H9 (cell line): ENCODE measurements around the gene ANKRD52. TPM values are rescaled to one million over a fixed set of nuclear protein-coding genes. Genes with fewer than 3 reads are reported as not detected.
A peak's percentile ranks its signal among the peaks of the same experiment; 100 is the strongest.

ENCODE experiments used
- DNase-seq: peaks from one replicate; pipeline ENCODE4 v3.0.0-alpha.2; 2017
- H2AFZ ChIP-seq: one replicate; pipeline ENCODE4 v1.6.1; 2013; ENCODE audit warnings: mild to moderate bottlenecking, low read length, control low read depth, moderate library complexity
- H2AK5ac ChIP-seq: 2 replicates; pipeline ENCODE4 v1.6.1; 2013; ENCODE audit warnings: low read length, control low read depth, mixed read lengths; ENCODE audit not compliant: insufficient read length
- H2BK120ac ChIP-seq: one replicate; pipeline ENCODE4 v1.6.1; 2013; ENCODE audit warnings: low read depth, mild to moderate bottlenecking, low read length, control low read depth, inconsistent platforms; ENCODE audit not compliant: poor library complexity, severe bottlenecking
- H2BK12ac ChIP-seq: 2 replicates; pipeline ENCODE4 v1.6.1; 2013; ENCODE audit warnings: low read length, control low read depth, mixed read lengths, low read depth; ENCODE audit not compliant: insufficient read length
- H2BK15ac ChIP-seq: 2 replicates; pipeline ENCODE4 v1.6.1; 2013; ENCODE audit warnings: low read depth, low read length, control low read depth
- H2BK20ac ChIP-seq: one replicate; pipeline ENCODE4 v1.6.1; 2013; ENCODE audit warnings: low read depth, mild to moderate bottlenecking, low read length, control low read depth, inconsistent platforms; ENCODE audit not compliant: poor library complexity, severe bottlenecking
- H2BK5ac ChIP-seq: 2 replicates; pipeline ENCODE4 v1.6.1; 2013; ENCODE audit warnings: low read length, control low read depth, mixed read lengths; ENCODE audit not compliant: insufficient read length
- H3K14ac ChIP-seq: 2 replicates; pipeline ENCODE4 v1.6.1; 2013; ENCODE audit warnings: low read length, control low read depth; ENCODE audit not compliant: insufficient read depth
- H3K18ac ChIP-seq: 2 replicates; pipeline ENCODE4 v1.6.1; 2013; ENCODE audit warnings: low read depth, mild to moderate bottlenecking, mixed read lengths, low read length, control low read depth; ENCODE audit not compliant: insufficient read length
- H3K23ac ChIP-seq: 2 replicates; pipeline ENCODE4 v1.6.1; 2013; ENCODE audit warnings: low read length, control low read depth, mixed read lengths, low read depth; ENCODE audit not compliant: insufficient read length
- H3K23me2 ChIP-seq: 2 replicates; pipeline ENCODE4 v1.6.1; 2013; ENCODE audit warnings: low read depth, mild to moderate bottlenecking, mixed read lengths, low read length, control low read depth; ENCODE audit not compliant: insufficient read length, poor library complexity, severe bottlenecking
- H3K27ac ChIP-seq: 2 replicates; pipeline ENCODE4 v1.5.1; 2013; ENCODE audit warnings: low read length, control low read depth, mixed read lengths, low read depth; ENCODE audit not compliant: insufficient read length
- H3K27me3 ChIP-seq: 2 replicates; pipeline ENCODE4 v1.6.1; 2013; ENCODE audit warnings: low read length, control low read depth, inconsistent platforms; ENCODE audit not compliant: insufficient read depth
- H3K4ac ChIP-seq: 2 replicates; pipeline ENCODE4 v1.6.1; 2013; ENCODE audit warnings: low read depth, mild to moderate bottlenecking, control low read depth, inconsistent platforms, low read length, moderate library complexity
- H3K4me1 ChIP-seq: 2 replicates; pipeline ENCODE4 v1.6.1; 2013; ENCODE audit warnings: low read length, control low read depth, inconsistent platforms; ENCODE audit not compliant: insufficient read depth
- H3K4me2 ChIP-seq: 2 replicates; pipeline ENCODE4 v1.6.1; 2013; ENCODE audit warnings: low read length, control low read depth, mixed read lengths; ENCODE audit not compliant: insufficient read length, insufficient read depth
- H3K56ac ChIP-seq: 2 replicates; pipeline ENCODE4 v1.6.1; 2013; ENCODE audit warnings: low read depth, mild to moderate bottlenecking, mixed read lengths, low read length, control low read depth; ENCODE audit not compliant: insufficient read length
- H3K79me1 ChIP-seq: 2 replicates; pipeline ENCODE4 v1.6.1; 2013; ENCODE audit warnings: low read depth, mild to moderate bottlenecking, moderate library complexity, low read length, control low read depth, inconsistent platforms; ENCODE audit not compliant: insufficient read depth, poor library complexity, severe bottlenecking
- H3K79me2 ChIP-seq: 2 replicates; pipeline ENCODE4 v1.6.1; 2013; ENCODE audit warnings: low read length, control low read depth, inconsistent platforms; ENCODE audit not compliant: insufficient read depth
- H3K9ac ChIP-seq: 2 replicates; pipeline ENCODE4 v1.6.1; 2013; ENCODE audit warnings: low read length, control low read depth, mixed read lengths; ENCODE audit not compliant: insufficient read length; ENCODE audit errors: extremely low read depth
- H3K9me3 ChIP-seq: one replicate; pipeline ENCODE4 v1.6.1; 2013; ENCODE audit warnings: low read depth, low read length, inconsistent platforms; ENCODE audit not compliant: control insufficient read depth
- H3T11ph ChIP-seq: one replicate; pipeline ENCODE4 v1.6.1; 2013; ENCODE audit warnings: mild to moderate bottlenecking, low read length, control low read depth, inconsistent platforms
- H4K20me1 ChIP-seq: one replicate; pipeline ENCODE4 v1.6.1; 2013; ENCODE audit not compliant: control insufficient read depth, insufficient read length, insufficient read depth
- H4K5ac ChIP-seq: 2 replicates; pipeline ENCODE4 v1.6.1; 2013; ENCODE audit warnings: low read depth, mild to moderate bottlenecking, mixed read lengths, low read length, control low read depth; ENCODE audit not compliant: insufficient read length
- H4K8ac ChIP-seq: replicated peaks from 2 replicates; pipeline ENCODE4 v1.6.1; 2013; ENCODE audit warnings: low read length, control low read depth, mixed read lengths, low read depth; ENCODE audit not compliant: insufficient read length
- H4K91ac ChIP-seq: 2 replicates; pipeline ENCODE4 v1.6.1; 2013; ENCODE audit warnings: low read depth, mild to moderate bottlenecking, moderate library complexity, mixed read lengths, low read length, control low read depth; ENCODE audit not compliant: insufficient read length
- H3K27ac Mint-ChIP-seq, 3 experiments: 2 replicates in 2 of 3; 3 replicates in 1 of 3; pipeline ENCODE4 v1.8.0; 2020 to 2021; ENCODE audit warnings: mixed read lengths in 3 of 3, mild to moderate bottlenecking in 1 of 3, moderate library complexity in 1 of 3
- H3K27me3 Mint-ChIP-seq: 2 replicates; pipeline ENCODE4 v1.8.0; 2021; ENCODE audit warnings: low read depth, mild to moderate bottlenecking, moderate library complexity, mixed read lengths
- H3K36me3 Mint-ChIP-seq, 3 experiments: 2 replicates in 2 of 3; 3 replicates in 1 of 3; pipeline ENCODE4 v1.8.0; 2020 to 2021; ENCODE audit warnings: low read depth in 3 of 3, mixed read lengths in 3 of 3; ENCODE audit not compliant: insufficient read depth in 1 of 3
- H3K4me1 Mint-ChIP-seq, 2 experiments: 2 replicates each; pipeline ENCODE4 v1.8.0; 2020; ENCODE audit warnings: mixed read lengths in 2 of 2
- H3K4me3 Mint-ChIP-seq, 2 experiments: 2 replicates in 1 of 2; 3 replicates in 1 of 2; pipeline ENCODE4 v1.8.0; 2020 to 2021; ENCODE audit warnings: mild to moderate bottlenecking in 2 of 2, mixed read lengths in 2 of 2, moderate library complexity in 1 of 2
- H3K9me3 Mint-ChIP-seq, 2 experiments: 2 replicates in 1 of 2; 3 replicates in 1 of 2; pipeline ENCODE4 v1.8.0; 2020; ENCODE audit warnings: mild to moderate bottlenecking in 2 of 2, mixed read lengths in 2 of 2, moderate library complexity in 1 of 2
- WGBS: extraction: QIAGEN DNeasy Blood & Tissue Kit; methylation state at CpG from one replicate; pipeline ENCODE4 v1.1.7; 2013; ENCODE audit warnings: missing lambda C conversion rate, low lambda C conversion rate, mixed read lengths; ENCODE audit not compliant: insufficient read length; ENCODE audit errors: extremely low coverage; 5-methylcytosine and 5-hydroxymethylcytosine counted together
- total RNA-seq: library from RNA; stranded (reverse); gene quantifications from 2 replicates; pipeline ENCODE4 v1.2.1, GENCODE V29; 2021
- TF ChIP-seq, protein P1 (sequence below): fragments of 200-600 bp; sonication (generic); conservative IDR thresholded peaks from 3 replicates; pipeline ENCODE4 v1.8.0; 2021; ENCODE audit warnings: antibody characterized with exemption, mild to moderate bottlenecking

ANKRD52 gene
- total RNA-seq, 1 experiment from 2014 or later, result 33.4 TPM

DNA sequence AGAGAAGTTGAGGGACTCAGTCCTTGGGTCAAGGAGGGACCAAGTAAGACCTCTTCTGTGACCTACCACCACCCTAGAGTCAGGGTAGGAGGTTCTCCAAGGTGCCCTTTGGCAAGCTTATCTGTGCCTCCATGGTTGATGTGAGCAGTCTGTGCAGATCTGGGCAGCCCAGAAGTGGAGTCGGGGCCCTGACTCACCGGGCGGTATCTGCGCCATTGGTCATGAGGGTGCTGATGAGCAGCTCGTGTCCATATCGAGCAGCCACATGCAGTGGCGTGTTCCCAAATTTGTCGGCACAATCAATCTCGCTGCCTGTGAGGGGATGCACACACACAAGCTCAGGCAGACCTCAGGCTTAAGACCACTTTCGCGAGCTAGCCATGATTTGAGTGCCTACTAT is 5.1 kb downstream of the ANKRD52 start:
- H3K18ac ChIP-seq, result no peak overlapping the region
- no peak overlapping the region for H3K23ac ChIP-seq
- no peak overlapping the region for H2BK20ac ChIP-seq
- H4K8ac ChIP-seq, result no peak overlapping the region
- H3K27ac Mint-ChIP-seq, result 0 out of 7 replicates have a peak overlapping the region, but pooled peaks of 1 of the 3 experiments have one; percentile 53
- no peaks in the 10 kb centered on the region for H3K4me1 ChIP-seq
- H4K5ac ChIP-seq, result no peak overlapping the region
- H3K27me3 ChIP-seq, result no peaks in the 10 kb centered on the region
- no peak overlapping the region for H3K4me3 Mint-ChIP-seq
- H2AK5ac ChIP-seq, result no peak overlapping the region
- H3K27ac ChIP-seq, result no peak overlapping the region
- no peak overlapping the region for H3K14ac ChIP-seq
- H3K4me2 ChIP-seq, result no peak overlapping the region
- H2BK12ac ChIP-seq, result no peak overlapping the region
- no peaks in the 10 kb centered on the region for H3K79me1 ChIP-seq
- H2AFZ ChIP-seq, result no peak overlapping the region
- no CpG with 5 or more reads among the region's 11 CpGs for WGBS
- TF ChIP-seq, protein P1, sequence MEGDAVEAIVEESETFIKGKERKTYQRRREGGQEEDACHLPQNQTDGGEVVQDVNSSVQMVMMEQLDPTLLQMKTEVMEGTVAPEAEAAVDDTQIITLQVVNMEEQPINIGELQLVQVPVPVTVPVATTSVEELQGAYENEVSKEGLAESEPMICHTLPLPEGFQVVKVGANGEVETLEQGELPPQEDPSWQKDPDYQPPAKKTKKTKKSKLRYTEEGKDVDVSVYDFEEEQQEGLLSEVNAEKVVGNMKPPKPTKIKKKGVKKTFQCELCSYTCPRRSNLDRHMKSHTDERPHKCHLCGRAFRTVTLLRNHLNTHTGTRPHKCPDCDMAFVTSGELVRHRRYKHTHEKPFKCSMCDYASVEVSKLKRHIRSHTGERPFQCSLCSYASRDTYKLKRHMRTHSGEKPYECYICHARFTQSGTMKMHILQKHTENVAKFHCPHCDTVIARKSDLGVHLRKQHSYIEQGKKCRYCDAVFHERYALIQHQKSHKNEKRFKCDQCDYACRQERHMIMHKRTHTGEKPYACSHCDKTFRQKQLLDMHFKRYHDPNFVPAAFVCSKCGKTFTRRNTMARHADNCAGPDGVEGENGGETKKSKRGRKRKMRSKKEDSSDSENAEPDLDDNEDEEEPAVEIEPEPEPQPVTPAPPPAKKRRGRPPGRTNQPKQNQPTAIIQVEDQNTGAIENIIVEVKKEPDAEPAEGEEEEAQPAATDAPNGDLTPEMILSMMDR, result no peak
- H3K9me3 Mint-ChIP-seq, result no peaks in the 10 kb centered on the region; a peak in 1 of 5 replicates
- H2BK5ac ChIP-seq, result no peak overlapping the region
- H3K9ac ChIP-seq, result no peak overlapping the region
- DNase-seq, result no peak
- H3K36me3 Mint-ChIP-seq, result peaks cover 42 to 77% (median 72%) of the 10 kb centered on the region in 3 experiments; a peak in 6 of 7 replicates
- peaks cover 2% of the 10 kb centered on the region for H4K20me1 ChIP-seq
- no peaks in the 10 kb centered on the region for H3K9me3 ChIP-seq
- no peaks in the 10 kb centered on the region for H3K23me2 ChIP-seq
- H3K56ac ChIP-seq, result no peak overlapping the region
- no peak overlapping the region for H2BK120ac ChIP-seq
- H4K91ac ChIP-seq, result no peak overlapping the region
- no peak overlapping the region for H3T11ph ChIP-seq
- H3K27me3 Mint-ChIP-seq, result no peaks in the 10 kb centered on the region
- no peaks in the 10 kb centered on the region for H3K79me2 ChIP-seq
- no peak overlapping the region for H2BK15ac ChIP-seq
- no peak overlapping the region for H3K4ac ChIP-seq
- peaks cover 14% of the 10 kb centered on the region in 2 experiments for H3K4me1 Mint-ChIP-seq
